Panc1 (cell line): ENCODE results near the gene TAS2R38.

ENCODE experiments used
- CTCF ChIP-seq: fragments of 450-650 bp; IDR thresholded peaks from 2 replicates; pipeline ENCODE4 v1.5.1; 2017; ENCODE audit warnings: mild to moderate bottlenecking
- POLR2AphosphoS5 ChIP-seq: IDR thresholded peaks from 2 replicates; pipeline ENCODE4 v1.6.1; 2012; ENCODE audit warnings: mild to moderate bottlenecking, low read depth, low read length, moderate library complexity

GRCh38 chr7:141952461-141952860 is 21.1 kb downstream of the TAS2R38 start:
- TF ChIP-seq CTCF (no peak), POLR2AphosphoS5 (no peak)
